Measurements from ENCODE around the gene PTPRT. TPM values are rescaled to one million over a fixed set of nuclear protein-coding genes. Genes with fewer than 3 reads are reported as not detected.

PTPRT gene
- total and polyA plus RNA-seq, 2 of the 13 experiments (the other 11 are each of a cell fraction or from before 2014, with no cell fraction given): under 0.01 to 0.09 TPM

GRCh38 chr20:43138061-43138770 lies 51.5 kb downstream of the PTPRT start:
- ATAC-seq: peak; percentile 87
- Histone ChIP-seq H3K9ac (ENCODE audit: insufficient read depth, low read depth, low read length) (no peak overlapping the region), H3K27ac (ENCODE audit: extremely low read length, insufficient read depth, low read length) (no peak overlapping the region), H2AFZ (ENCODE audit: low read length) (no peak overlapping the region), H3K79me2 (ENCODE audit: insufficient read depth, low read length) (no peaks in the 10 kb centered on the region), H3K4me2 (ENCODE audit: low read depth, low read length) (peak overlapping the region; percentile 18; the same call in 1 of the 2 replicates), H3K4me3 (replicated peaks in 1 of 3; ENCODE audit: insufficient read depth in 1 of 3, low read depth in 2 of 3, low read length in 3 of 3) (no peak overlapping the region), H4K20me1 (ENCODE audit: insufficient read depth, low read length) (no peaks in the 10 kb centered on the region), H3K4me1 (ENCODE audit: insufficient read depth, low read length) (peaks cover 10% of the 10 kb centered on the region), H3K36me3 (replicated peaks in 1 of 2; ENCODE audit: control insufficient read depth in 1 of 2, insufficient read depth in 2 of 2, low read length in 2 of 2) (no peaks in the 10 kb centered on the region), H3K27me3 (ENCODE audit: control insufficient read depth in 1 of 2, insufficient read depth in 2 of 2, low read length in 2 of 2) (no peaks in the 10 kb centered on the region; a peak in 2 of 5 replicates), H3K9me3 (ENCODE audit: low read length) (no peaks in the 10 kb centered on the region)
- in situ Hi-C loops (cut with HindIII; ENCODE audit: extremely low pct_ligation_motif_present, low pct_unique_long_range_greater_than_20kb): no loop called here
- 27% methylated on average over 17 of the region's 17 CpGs for WGBS (ENCODE audit: low lambda C conversion rate)
- intact Hi-C loops (cut with micrococcal nuclease; ENCODE audit: unreplicated experiment): no loop called here
- ChIA-PET POLR2A (no interaction called here), CTCF (ENCODE audit: low intra/inter-chr PET ratio, low total read pairs) (no interaction called here)
- no TSS peak for BruUV-seq (replicated peaks)
- no peak for FAIRE-seq
- DNase-seq (ENCODE audit: low spot score): peak; percentile 21
- TF ChIP-seq YY1 (IDR thresholded peaks at IDR 0.05; ENCODE audit: insufficient read depth, insufficient replicate concordance, low read depth, low read length) (no peak), GABPB1 (CRISPR knock-in tag; IDR thresholded peaks at IDR 0.05) (0 out of 2 replicates have a peak, but pooled peaks have one; percentile 9), NR2C2 (CRISPR knock-in tag; IDR thresholded peaks at IDR 0.05; ENCODE audit: borderline replicate concordance) (no peak), RXRB (CRISPR knock-in tag; IDR thresholded peaks at IDR 0.05; ENCODE audit: borderline replicate concordance) (0 out of 2 replicates have a peak, but pooled peaks have one; percentile 18), PAWR (CRISPR knock-in tag; IDR thresholded peaks at IDR 0.05; ENCODE audit: borderline replicate concordance) (no peak), ZNF513 (CRISPR knock-in tag; conservative IDR thresholded peaks at IDR 0.05) (no peak), RFXAP (CRISPR knock-in tag; IDR thresholded peaks at IDR 0.05; ENCODE audit: borderline replicate concordance) (no peak), GATA4 (IDR thresholded peaks at IDR 0.05; ENCODE audit: borderline replicate concordance, low read depth) (no peak), CEBPG (CRISPR knock-in tag; IDR thresholded peaks at IDR 0.05) (no peak), ZNF160 (CRISPR knock-in tag; IDR thresholded peaks at IDR 0.05) (no peak), ZNF747 (CRISPR knock-in tag; IDR thresholded peaks at IDR 0.05; ENCODE audit: borderline replicate concordance) (no peak), ZNF720 (CRISPR knock-in tag; IDR thresholded peaks at IDR 0.05) (no peak), FOSL1 (CRISPR knock-in tag; IDR thresholded peaks at IDR 0.05; ENCODE audit: borderline replicate concordance) (no peak), FOSL2 (CRISPR knock-in tag; IDR thresholded peaks at IDR 0.05) (peak; percentile 87), HNF4G (IDR thresholded peaks at IDR 0.05; ENCODE audit: borderline replicate concordance, low read depth, low read length) (peak; percentile 55), HNF4G (CRISPR knock-in tag; IDR thresholded peaks at IDR 0.05; ENCODE audit: borderline replicate concordance, low read depth) (no peak), POGZ (CRISPR knock-in tag; IDR thresholded peaks at IDR 0.05) (no peak), AKAP8 (CRISPR knock-in tag; IDR thresholded peaks at IDR 0.05) (no peak), MXI1 (IDR thresholded peaks at IDR 0.05; ENCODE audit: borderline replicate concordance, low read depth, low read length) (no peak)
- TF ChIP-seq, protein P1, sequence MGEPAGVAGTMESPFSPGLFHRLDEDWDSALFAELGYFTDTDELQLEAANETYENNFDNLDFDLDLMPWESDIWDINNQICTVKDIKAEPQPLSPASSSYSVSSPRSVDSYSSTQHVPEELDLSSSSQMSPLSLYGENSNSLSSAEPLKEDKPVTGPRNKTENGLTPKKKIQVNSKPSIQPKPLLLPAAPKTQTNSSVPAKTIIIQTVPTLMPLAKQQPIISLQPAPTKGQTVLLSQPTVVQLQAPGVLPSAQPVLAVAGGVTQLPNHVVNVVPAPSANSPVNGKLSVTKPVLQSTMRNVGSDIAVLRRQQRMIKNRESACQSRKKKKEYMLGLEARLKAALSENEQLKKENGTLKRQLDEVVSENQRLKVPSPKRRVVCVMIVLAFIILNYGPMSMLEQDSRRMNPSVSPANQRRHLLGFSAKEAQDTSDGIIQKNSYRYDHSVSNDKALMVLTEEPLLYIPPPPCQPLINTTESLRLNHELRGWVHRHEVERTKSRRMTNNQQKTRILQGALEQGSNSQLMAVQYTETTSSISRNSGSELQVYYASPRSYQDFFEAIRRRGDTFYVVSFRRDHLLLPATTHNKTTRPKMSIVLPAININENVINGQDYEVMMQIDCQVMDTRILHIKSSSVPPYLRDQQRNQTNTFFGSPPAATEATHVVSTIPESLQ (CRISPR knock-in tag; conservative IDR thresholded peaks at IDR 0.05): no peak
